Liver (tissue), 9 donors: ENCODE data around the gene CTSC. TPM values are rescaled to one million over a fixed set of nuclear protein-coding genes. Genes with fewer than 3 reads are reported as not detected.

Experiments used
- DNase-seq: peaks from one replicate; pipeline ENCODE4 v3.0.0-alpha.2; 2017; ENCODE audit warnings: low spot score
- H3K27ac ChIP-seq, 2 donors: one replicate each; pipeline ENCODE4 v1.7.0; 2013; ENCODE audit warnings: inconsistent platforms in 2 of 2, low read length in 2 of 2, control low read depth in 1 of 2, low read depth in 1 of 2, mild to moderate bottlenecking in 1 of 2
- H3K27me3 ChIP-seq, 4 donors: one replicate each; pipeline versions ENCODE4 v1.6.1 to v1.7.0; 2013; ENCODE audit warnings: low read length in 3 of 4, inconsistent platforms in 1 of 4, mild to moderate bottlenecking in 1 of 4, moderate library complexity in 1 of 4; ENCODE audit not compliant: control insufficient read depth in 4 of 4, insufficient read depth in 4 of 4
- H3K36me3 ChIP-seq, 4 donors: one replicate each; pipeline versions ENCODE4 v1.6.1 to v1.7.0; 2013; ENCODE audit warnings: low read length in 3 of 4, mild to moderate bottlenecking in 3 of 4, low read depth in 1 of 4, moderate library complexity in 1 of 4; ENCODE audit not compliant: control insufficient read depth in 4 of 4, insufficient read depth in 3 of 4
- H3K4me1 ChIP-seq, 4 donors: one replicate each; pipeline versions ENCODE4 v1.6.1 to v1.7.0; 2013; ENCODE audit warnings: low read length in 3 of 4, mild to moderate bottlenecking in 3 of 4, moderate library complexity in 1 of 4; ENCODE audit not compliant: control insufficient read depth in 4 of 4, insufficient read depth in 4 of 4
- H3K4me3 ChIP-seq, 3 donors: one replicate each; pipeline versions ENCODE4 v1.6.1 to v1.7.0; 2013; ENCODE audit warnings: low read length in 3 of 3, control low read depth in 1 of 3, low read depth in 1 of 3, mild to moderate bottlenecking in 1 of 3
- H3K9ac ChIP-seq, 2 donors: one replicate each; pipeline ENCODE4 v1.7.0; 2013; ENCODE audit warnings: low read length in 2 of 2, mild to moderate bottlenecking in 2 of 2, moderate library complexity in 2 of 2, control low read depth in 1 of 2, low read depth in 1 of 2
- H3K9me3 ChIP-seq, 4 donors: one replicate each; pipeline versions ENCODE4 v1.6.1 to v1.7.0; 2013; ENCODE audit warnings: low read length in 3 of 4; ENCODE audit not compliant: control insufficient read depth in 4 of 4
- ATF3 ChIP-seq: IDR thresholded peaks from 2 replicates; pipeline ENCODE4 v1.6.1; 2016; ENCODE audit warnings: antibody characterized with exemption
- EGR1 ChIP-seq, 2 donors: IDR thresholded peaks; 2 replicates each; pipeline ENCODE4 v1.6.1; 2016 to 2018; ENCODE audit warnings: antibody characterized with exemption in 2 of 2, low read depth in 2 of 2
- FOXA1 ChIP-seq: IDR thresholded peaks from 2 replicates; pipeline ENCODE4 v1.6.1; 2016; ENCODE audit warnings: antibody characterized with exemption
- FOXA2 ChIP-seq: IDR thresholded peaks from 2 replicates; pipeline ENCODE4 v1.6.1; 2016; ENCODE audit warnings: antibody characterized with exemption
- GABPA ChIP-seq, 2 donors: IDR thresholded peaks in 1 of 2; conservative IDR thresholded peaks in 1 of 2; 2 replicates each; pipeline ENCODE4 v1.6.1; 2016; ENCODE audit warnings: antibody characterized with exemption in 2 of 2, mild to moderate bottlenecking in 1 of 2, moderate library complexity in 1 of 2
- HNF4A ChIP-seq, 2 donors: conservative IDR thresholded peaks; 2 replicates each; pipeline ENCODE4 v1.6.1; 2016; ENCODE audit warnings: antibody characterized with exemption in 2 of 2, mild to moderate bottlenecking in 2 of 2
- HNF4G ChIP-seq: IDR thresholded peaks from 2 replicates; pipeline ENCODE4 v1.6.1; 2016; ENCODE audit warnings: antibody characterized with exemption
- JUND ChIP-seq, 2 donors: IDR thresholded peaks; 2 replicates each; pipeline ENCODE4 v1.6.1; 2016; ENCODE audit warnings: antibody characterized with exemption in 2 of 2
- NR2F2 ChIP-seq: IDR thresholded peaks from 2 replicates; pipeline ENCODE4 v1.6.1; 2016; ENCODE audit warnings: antibody characterized with exemption
- RAD21 ChIP-seq, 2 donors: IDR thresholded peaks; 2 replicates each; pipeline ENCODE4 v1.6.1; 2016; ENCODE audit warnings: antibody characterized with exemption in 2 of 2, mild to moderate bottlenecking in 2 of 2
- RXRA ChIP-seq, 2 donors: IDR thresholded peaks; 2 replicates each; pipeline ENCODE4 v1.6.1; 2017 to 2018; ENCODE audit warnings: antibody characterized with exemption in 2 of 2, mild to moderate bottlenecking in 1 of 2
- SP1 ChIP-seq: IDR thresholded peaks from 2 replicates; pipeline ENCODE4 v1.6.1; 2018; ENCODE audit warnings: antibody characterized with exemption, mild to moderate bottlenecking
- TAF1 ChIP-seq: conservative IDR thresholded peaks from 2 replicates; pipeline ENCODE4 v1.6.1; 2016; ENCODE audit warnings: antibody characterized with exemption, mild to moderate bottlenecking
- YY1 ChIP-seq: IDR thresholded peaks from 2 replicates; pipeline ENCODE4 v1.6.1; 2016; ENCODE audit warnings: antibody characterized with exemption, mild to moderate bottlenecking
- WGBS: extraction: QIAGEN DNeasy Blood & Tissue Kit; methylation state at CpG from one replicate; pipeline ENCODE4 v1.1.7; 2013; 5-methylcytosine and 5-hydroxymethylcytosine counted together
- polyA plus RNA-seq, 2 donors: library from polyadenylated mRNA; stranded (reverse) in 1 of 2; unstranded in 1 of 2; fragments of 200-250 nt in 1 of 2; fragments of >200 nt in 1 of 2; fragmentation: Nextera tagmentation in 1 of 2; extraction: Ambion mirVana in 1 of 2; gene quantifications; one replicate each; pipeline versions ENCODE4 v1.2.1 to v1.2.3, GENCODE V29; 2013 to 2015
- total RNA-seq, 2 donors: library from RNA; depleted of rRNA; stranded (reverse); fragments of >200 nt; gene quantifications; one replicate each; pipeline ENCODE4 v1.2.3, GENCODE V29; 2014
- TF ChIP-seq, protein P1 (sequence below): IDR thresholded peaks from 2 replicates; pipeline ENCODE4 v1.6.1; 2016; ENCODE audit warnings: antibody characterized with exemption, mild to moderate bottlenecking
- TF ChIP-seq, protein P2 (sequence below): fragments of 150-350 bp; IDR thresholded peaks from 2 replicates; pipeline ENCODE4 v1.5.1; 2017; ENCODE audit warnings: improper control_type of control experiment, low read depth, low read length; ENCODE audit not compliant: missing input control
- donor health status: healthy.
- donor health status: healthy.
- donor health status: healthy.
- donor health status: healthy.
- donor health status: healthy.

Gene CTSC
- total and polyA plus RNA-seq, 4 donors, result 22.4 to 68.7 (median 31.3) TPM

DNA sequence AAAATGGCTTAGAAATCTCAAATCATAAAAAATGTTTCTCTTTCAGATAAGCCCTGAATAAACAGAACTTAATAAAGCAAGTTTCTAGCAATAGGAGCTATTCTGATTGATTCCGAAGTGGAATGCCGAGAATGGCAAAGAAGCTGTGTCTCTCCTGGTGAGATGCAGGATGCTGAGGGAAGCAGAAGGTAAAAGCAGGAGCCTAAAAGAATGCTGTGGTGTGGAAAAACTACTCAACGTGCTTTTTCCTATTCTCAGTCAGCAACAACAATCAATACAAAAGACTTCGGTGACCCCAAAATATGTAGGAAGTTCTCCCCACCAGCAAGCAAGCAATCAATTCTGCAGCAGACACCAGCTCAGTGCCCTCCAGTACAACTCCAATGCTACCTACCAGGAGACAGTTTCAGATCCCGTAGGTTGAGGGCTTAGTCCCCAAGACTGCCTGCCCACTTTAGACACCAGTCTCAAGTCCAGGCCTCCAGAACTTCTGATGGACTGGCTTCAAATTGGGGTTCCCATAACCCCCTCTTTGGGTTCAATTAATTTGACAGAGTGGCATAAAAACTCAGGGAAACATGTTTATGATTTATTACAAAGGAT, 6.6 kb downstream of the CTSC start (continued):
- TF ChIP-seq JUND (IDR thresholded peaks at IDR 0.05) (no peak), GABPA (IDR thresholded peaks at IDR 0.05 in 1 of 2, conservative IDR thresholded peaks at IDR 0.05 in 1 of 2) (no peak)

DNA sequence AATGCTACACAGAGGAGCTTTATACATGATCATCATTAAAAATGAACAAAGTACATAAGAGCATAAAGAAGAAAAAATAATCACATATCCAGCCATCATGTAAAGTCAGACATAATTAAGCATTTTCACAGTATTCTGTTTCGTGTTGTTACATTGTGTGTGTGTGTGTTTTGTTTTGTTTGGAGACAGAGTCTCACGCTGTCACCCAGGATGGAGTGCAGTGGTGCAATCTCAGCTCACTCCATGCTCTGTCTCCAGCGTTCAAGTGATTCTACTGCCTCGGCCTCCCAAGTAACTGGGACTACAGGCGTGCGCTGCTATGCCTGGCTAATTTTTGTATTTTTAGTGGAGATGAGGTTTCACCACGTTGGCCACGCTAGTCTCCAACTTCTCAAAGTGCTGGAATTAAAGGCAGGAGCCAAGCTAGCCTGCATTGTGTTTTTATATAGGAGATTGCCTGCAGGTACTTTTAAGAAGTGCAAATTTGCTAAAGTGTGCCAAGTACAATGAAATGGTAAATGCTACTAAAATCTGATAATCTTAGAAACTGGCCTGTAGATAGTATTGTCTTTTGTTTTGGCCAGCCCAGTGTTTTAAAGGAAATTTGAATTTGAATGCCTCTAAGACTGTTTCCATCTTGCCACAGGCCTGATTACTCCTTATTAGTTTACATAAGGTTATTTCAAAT, 7.8 kb downstream of the CTSC start:
- Histone ChIP-seq H3K27me3 (no peaks in the 10 kb centered on the region), H3K9ac (no peak overlapping the region), H3K4me1 (peaks cover 0 to 2% (median 0%) of the 10 kb centered on the region in 4 donors), H3K36me3 (peaks cover 0 to 9% (median 1%) of the 10 kb centered on the region in 4 donors), H3K4me3 (no peak overlapping the region), H3K9me3 (no peaks in the 10 kb centered on the region), H3K27ac (no peak overlapping the region)
- 91% methylated on average over 8 of the region's 8 CpGs for WGBS
- no peak for DNase-seq
- TF ChIP-seq EGR1 (IDR thresholded peaks at IDR 0.05; ENCODE audit: low read depth in 2 of 2) (no peak), FOXA2 (no peak), HNF4A (conservative IDR thresholded peaks at IDR 0.05) (no peak), YY1 (no peak), SP1 (no peak), JUND (IDR thresholded peaks at IDR 0.05) (no peak), RXRA (IDR thresholded peaks at IDR 0.05) (no peak), NR2F2 (no peak), TAF1 (no peak), HNF4G (no peak), GABPA (IDR thresholded peaks at IDR 0.05 in 1 of 2, conservative IDR thresholded peaks at IDR 0.05 in 1 of 2) (no peak), RAD21 (IDR thresholded peaks at IDR 0.05) (no peak), ATF3 (no peak), FOXA1 (no peak)
- TF ChIP-seq, protein P1, sequence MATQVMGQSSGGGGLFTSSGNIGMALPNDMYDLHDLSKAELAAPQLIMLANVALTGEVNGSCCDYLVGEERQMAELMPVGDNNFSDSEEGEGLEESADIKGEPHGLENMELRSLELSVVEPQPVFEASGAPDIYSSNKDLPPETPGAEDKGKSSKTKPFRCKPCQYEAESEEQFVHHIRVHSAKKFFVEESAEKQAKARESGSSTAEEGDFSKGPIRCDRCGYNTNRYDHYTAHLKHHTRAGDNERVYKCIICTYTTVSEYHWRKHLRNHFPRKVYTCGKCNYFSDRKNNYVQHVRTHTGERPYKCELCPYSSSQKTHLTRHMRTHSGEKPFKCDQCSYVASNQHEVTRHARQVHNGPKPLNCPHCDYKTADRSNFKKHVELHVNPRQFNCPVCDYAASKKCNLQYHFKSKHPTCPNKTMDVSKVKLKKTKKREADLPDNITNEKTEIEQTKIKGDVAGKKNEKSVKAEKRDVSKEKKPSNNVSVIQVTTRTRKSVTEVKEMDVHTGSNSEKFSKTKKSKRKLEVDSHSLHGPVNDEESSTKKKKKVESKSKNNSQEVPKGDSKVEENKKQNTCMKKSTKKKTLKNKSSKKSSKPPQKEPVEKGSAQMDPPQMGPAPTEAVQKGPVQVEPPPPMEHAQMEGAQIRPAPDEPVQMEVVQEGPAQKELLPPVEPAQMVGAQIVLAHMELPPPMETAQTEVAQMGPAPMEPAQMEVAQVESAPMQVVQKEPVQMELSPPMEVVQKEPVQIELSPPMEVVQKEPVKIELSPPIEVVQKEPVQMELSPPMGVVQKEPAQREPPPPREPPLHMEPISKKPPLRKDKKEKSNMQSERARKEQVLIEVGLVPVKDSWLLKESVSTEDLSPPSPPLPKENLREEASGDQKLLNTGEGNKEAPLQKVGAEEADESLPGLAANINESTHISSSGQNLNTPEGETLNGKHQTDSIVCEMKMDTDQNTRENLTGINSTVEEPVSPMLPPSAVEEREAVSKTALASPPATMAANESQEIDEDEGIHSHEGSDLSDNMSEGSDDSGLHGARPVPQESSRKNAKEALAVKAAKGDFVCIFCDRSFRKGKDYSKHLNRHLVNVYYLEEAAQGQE, result no peak

- H3K9ac ChIP-seq, result no peak overlapping the region
- peaks cover 0 to 2% (median 0%) of the 10 kb centered on the region in 4 donors for H3K4me1 ChIP-seq
- H3K27ac ChIP-seq, result no peak overlapping the region
- peaks cover 0 to 6% (median 1%) of the 10 kb centered on the region in 4 donors for H3K36me3 ChIP-seq
- H3K9me3 ChIP-seq, result no peaks in the 10 kb centered on the region
- WGBS, result 80% methylated on average over 3 of the region's 3 CpGs
- no peaks in the 10 kb centered on the region for H3K27me3 ChIP-seq
- no peak overlapping the region for H3K4me3 ChIP-seq
- DNase-seq, result no peak
- no peak for TF ChIP-seq FOXA2
- TF ChIP-seq, protein P1, result no peak
- TF ChIP-seq HNF4A (conservative IDR thresholded peaks at IDR 0.05), result no peak
- no peak for TF ChIP-seq YY1
- no peak for TF ChIP-seq NR2F2
- TF ChIP-seq GABPA (IDR thresholded peaks at IDR 0.05 in 1 of 2, conservative IDR thresholded peaks at IDR 0.05 in 1 of 2), result no peak
- TF ChIP-seq, protein P2, sequence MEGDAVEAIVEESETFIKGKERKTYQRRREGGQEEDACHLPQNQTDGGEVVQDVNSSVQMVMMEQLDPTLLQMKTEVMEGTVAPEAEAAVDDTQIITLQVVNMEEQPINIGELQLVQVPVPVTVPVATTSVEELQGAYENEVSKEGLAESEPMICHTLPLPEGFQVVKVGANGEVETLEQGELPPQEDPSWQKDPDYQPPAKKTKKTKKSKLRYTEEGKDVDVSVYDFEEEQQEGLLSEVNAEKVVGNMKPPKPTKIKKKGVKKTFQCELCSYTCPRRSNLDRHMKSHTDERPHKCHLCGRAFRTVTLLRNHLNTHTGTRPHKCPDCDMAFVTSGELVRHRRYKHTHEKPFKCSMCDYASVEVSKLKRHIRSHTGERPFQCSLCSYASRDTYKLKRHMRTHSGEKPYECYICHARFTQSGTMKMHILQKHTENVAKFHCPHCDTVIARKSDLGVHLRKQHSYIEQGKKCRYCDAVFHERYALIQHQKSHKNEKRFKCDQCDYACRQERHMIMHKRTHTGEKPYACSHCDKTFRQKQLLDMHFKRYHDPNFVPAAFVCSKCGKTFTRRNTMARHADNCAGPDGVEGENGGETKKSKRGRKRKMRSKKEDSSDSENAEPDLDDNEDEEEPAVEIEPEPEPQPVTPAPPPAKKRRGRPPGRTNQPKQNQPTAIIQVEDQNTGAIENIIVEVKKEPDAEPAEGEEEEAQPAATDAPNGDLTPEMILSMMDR, result no peak
- no peak for TF ChIP-seq RAD21 (IDR thresholded peaks at IDR 0.05)
- no peak for TF ChIP-seq TAF1
Observed at GRCh38 chr11:88327462-88328143, 9.9 kb downstream of the CTSC start.
